BE2C (cell line): ENCODE data around the gene PIAS3.

Experiments used
- DNase-seq: peaks from one replicate; pipeline ENCODE4 v3.0.0-alpha.2; 2020
- H3K27me3 ChIP-seq: fragments of 250-450 bp; sonication (Bioruptor Pico); 2 replicates; pipeline ENCODE4 v1.5.1; 2020; ENCODE audit warnings: mild to moderate bottlenecking
- H3K36me3 ChIP-seq: fragments of 250-450 bp; sonication (Bioruptor Pico); 2 replicates; pipeline ENCODE4 v1.5.1; 2020; ENCODE audit warnings: mild to moderate bottlenecking
- H3K4me1 ChIP-seq: fragments of 250-450 bp; sonication (Bioruptor Pico); 2 replicates; pipeline ENCODE4 v1.5.1; 2020
- H3K4me3 ChIP-seq: 2 replicates; pipeline ENCODE4 v1.5.1; 2011; ENCODE audit warnings: low read depth, low read length
- H3K9me3 ChIP-seq: fragments of 250-450 bp; sonication (Bioruptor Pico); 2 replicates; pipeline ENCODE4 v1.5.1; 2020
- TF ChIP-seq, protein P1 (sequence below): IDR thresholded peaks from 2 replicates; pipeline ENCODE4 v1.5.1; 2012; ENCODE audit warnings: mild to moderate bottlenecking, low read depth, low read length

The PIAS3 gene

DNA sequence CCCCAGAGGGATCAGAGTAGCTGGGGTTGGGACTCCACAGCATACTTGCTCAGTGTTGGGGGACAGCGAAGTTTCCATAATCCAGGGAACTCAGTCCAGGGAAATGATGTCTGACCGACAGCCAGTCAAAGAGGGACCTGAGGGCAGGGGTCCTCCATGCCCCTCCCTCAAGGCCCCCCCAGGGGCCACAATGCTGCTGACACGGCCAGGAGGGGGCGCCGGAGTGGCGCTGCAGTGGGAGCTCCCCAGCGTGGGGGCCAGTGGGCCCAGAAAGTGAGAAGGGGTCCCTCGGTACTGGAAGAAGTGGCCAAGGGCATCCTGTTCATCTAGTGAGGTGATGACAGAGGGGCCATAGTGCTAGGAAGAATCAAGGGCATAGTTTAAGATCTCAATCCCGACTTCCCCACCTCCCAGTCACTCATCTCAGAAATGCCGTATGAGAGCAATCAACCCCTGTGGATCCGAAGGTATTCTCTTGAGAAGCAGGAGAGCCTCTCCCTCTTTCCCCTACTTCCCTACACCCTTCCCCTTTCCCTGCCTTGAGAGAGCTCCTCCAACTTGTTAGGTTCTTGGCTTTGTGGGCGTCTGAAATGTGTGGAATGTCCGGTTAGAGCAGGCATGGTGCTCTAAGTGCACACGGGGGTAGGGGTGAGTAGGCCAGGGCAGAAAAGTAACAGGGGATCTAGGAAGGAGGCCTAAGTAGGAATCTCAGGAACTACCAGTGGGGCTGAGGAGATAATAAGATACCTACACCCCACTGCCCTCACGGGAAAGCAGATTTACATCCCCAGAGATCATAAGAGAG is 9.3 kb downstream of the PIAS3 start:
- peaks cover 8% of the 10 kb centered on the region for H3K36me3 ChIP-seq
- no peak overlapping the region for H3K4me3 ChIP-seq
- DNase-seq = no peak
- TF ChIP-seq, protein P1, sequence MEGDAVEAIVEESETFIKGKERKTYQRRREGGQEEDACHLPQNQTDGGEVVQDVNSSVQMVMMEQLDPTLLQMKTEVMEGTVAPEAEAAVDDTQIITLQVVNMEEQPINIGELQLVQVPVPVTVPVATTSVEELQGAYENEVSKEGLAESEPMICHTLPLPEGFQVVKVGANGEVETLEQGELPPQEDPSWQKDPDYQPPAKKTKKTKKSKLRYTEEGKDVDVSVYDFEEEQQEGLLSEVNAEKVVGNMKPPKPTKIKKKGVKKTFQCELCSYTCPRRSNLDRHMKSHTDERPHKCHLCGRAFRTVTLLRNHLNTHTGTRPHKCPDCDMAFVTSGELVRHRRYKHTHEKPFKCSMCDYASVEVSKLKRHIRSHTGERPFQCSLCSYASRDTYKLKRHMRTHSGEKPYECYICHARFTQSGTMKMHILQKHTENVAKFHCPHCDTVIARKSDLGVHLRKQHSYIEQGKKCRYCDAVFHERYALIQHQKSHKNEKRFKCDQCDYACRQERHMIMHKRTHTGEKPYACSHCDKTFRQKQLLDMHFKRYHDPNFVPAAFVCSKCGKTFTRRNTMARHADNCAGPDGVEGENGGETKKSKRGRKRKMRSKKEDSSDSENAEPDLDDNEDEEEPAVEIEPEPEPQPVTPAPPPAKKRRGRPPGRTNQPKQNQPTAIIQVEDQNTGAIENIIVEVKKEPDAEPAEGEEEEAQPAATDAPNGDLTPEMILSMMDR = peak; percentile 37
- H3K27me3 ChIP-seq = no peaks in the 10 kb centered on the region
- H3K4me1 ChIP-seq = no peaks in the 10 kb centered on the region
- no peaks in the 10 kb centered on the region for H3K9me3 ChIP-seq

GRCh38 chr1:145847827-145848226 is 11.1 kb downstream of the PIAS3 start:
- H3K36me3 ChIP-seq = peaks cover 1% of the 10 kb centered on the region; the same call in 1 of the 2 replicates

DNA sequence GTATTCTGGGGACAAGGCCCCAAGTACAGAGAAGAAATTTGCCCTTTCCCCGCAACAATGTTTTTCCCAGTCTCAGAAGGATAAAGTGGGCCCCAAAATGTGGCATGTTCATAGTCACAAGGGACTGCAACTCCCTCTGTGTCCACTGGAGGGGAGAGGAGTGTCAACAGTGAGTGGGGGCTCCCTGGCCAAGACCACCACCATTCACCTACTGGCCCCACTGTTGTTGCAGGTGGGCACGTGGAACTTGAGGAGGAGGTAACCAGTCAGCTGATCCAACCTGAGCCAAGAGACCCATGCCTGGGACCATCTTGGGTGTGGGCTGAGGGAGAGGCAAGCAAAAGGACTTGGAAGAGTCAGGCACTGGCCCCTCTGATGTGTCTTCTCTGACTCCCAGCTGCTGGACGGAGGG is 12.7 kb downstream of the PIAS3 start:
- Histone ChIP-seq H3K4me1 (no peaks in the 10 kb centered on the region), H3K27me3 (no peaks in the 10 kb centered on the region), H3K36me3 (peaks cover 9% of the 10 kb centered on the region), H3K9me3 (no peaks in the 10 kb centered on the region), H3K4me3 (peak overlapping the region; percentile 77)
- TF ChIP-seq, protein P1 = peak; percentile 75
- peak; percentile 36 for DNase-seq

More at GRCh38 chr1:145847827-145848226, 11.1 kb downstream of the PIAS3 start:
- Histone ChIP-seq H3K4me3 (no peak overlapping the region), H3K27me3 (no peaks in the 10 kb centered on the region), H3K9me3 (no peaks in the 10 kb centered on the region), H3K4me1 (no peaks in the 10 kb centered on the region)
- DNase-seq = no peak
- TF ChIP-seq, protein P1 = no peak

DNA sequence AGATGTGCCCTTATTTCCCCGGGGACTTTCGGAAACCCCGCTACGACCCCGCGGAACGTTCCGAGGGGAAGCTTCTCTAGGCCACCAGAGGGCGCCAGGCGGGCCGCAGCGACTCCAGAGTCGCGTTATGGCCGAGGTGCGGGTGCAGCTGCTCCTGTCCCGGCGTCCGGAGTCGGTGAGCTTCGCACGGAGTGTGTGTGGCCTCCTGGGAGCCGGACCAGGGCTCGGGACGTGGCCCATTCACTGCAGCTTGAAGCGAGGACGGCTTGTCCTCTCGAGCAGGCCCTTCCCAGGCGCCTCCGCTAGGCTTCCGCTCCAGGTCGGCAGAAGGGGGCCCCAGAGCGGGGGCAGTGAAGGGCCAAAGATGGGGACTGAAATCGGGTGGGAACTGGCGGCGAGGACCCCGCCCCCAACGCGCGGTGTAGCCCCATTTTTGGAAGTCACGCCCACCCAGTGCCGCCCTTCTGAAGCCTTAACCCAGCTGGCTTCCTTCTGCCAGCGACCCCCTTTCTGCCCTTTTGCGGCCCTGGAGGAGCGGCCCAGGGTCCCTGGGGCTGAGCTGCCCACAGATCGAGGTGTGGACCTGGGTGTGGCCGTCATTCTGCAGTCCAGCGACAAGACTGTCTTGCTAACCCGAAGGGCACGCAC is 13.2 kb downstream of the PIAS3 start, which contains the start of gene NUDT17:
TSS of gene NUDT17 (plus strand) at position 117 of the 648 bp plus-strand sequence. CDS start at position 128, 11 bp downstream.
- Histone ChIP-seq H3K9me3 (no peaks in the 10 kb centered on the region), H3K36me3 (peaks cover 15% of the 10 kb centered on the region), H3K27me3 (no peaks in the 10 kb centered on the region), H3K4me3 (peak within 1 kb of the TSS; percentile 77), H3K4me1 (no peaks in the 10 kb centered on the region)
- peak; percentile 89 for DNase-seq
- TF ChIP-seq, protein P1 = peak; percentile 96

DNA sequence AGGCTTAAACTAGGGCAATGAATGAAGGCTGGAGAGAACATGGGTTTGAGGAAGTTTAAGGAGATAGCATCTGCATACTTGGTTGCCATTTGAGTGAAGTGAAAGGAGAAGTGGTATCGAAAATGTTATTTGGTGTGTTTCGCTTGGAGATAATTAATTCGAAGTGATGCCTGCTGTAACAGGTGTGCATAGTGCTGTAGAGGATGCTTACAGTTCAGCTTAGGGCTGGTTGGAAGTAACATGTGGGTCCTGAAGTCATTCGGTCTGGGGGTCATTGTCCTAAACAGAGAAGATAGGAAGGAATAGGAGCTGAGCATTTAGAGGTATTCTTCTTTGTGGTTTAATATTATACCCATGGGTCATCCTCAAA is 13.8 kb downstream of the PIAS3 start:
- TF ChIP-seq, protein P1 = no peak
- Histone ChIP-seq H3K27me3 (no peaks in the 10 kb centered on the region), H3K4me1 (no peaks in the 10 kb centered on the region), H3K36me3 (peaks cover 20% of the 10 kb centered on the region), H3K9me3 (no peaks in the 10 kb centered on the region), H3K4me3 (peak overlapping the region; percentile 77)
- no peak for DNase-seq

GRCh38 chr1:145843031-145843430 is 15.8 kb downstream of the PIAS3 start:
- H3K36me3 ChIP-seq = peaks cover 41% of the 10 kb centered on the region

More at GRCh38 chr1:145843031-145843430, 15.8 kb downstream of the PIAS3 start:
- Histone ChIP-seq H3K4me3 (no peak overlapping the region), H3K27me3 (no peaks in the 10 kb centered on the region), H3K4me1 (no peaks in the 10 kb centered on the region), H3K9me3 (no peaks in the 10 kb centered on the region)
- TF ChIP-seq, protein P1 = no peak
- DNase-seq = no peak
